ENCODE results near the gene SFT2D2.

SFT2D2 gene

GRCh38 chr1:168195199-168196135 is 30.3 kb upstream of the SFT2D2 start:
- no peak for TF ChIP-seq CTCF (IDR thresholded peaks at IDR 0.05)

GRCh38 chr1:168199056-168199455 is 26.7 kb upstream of the SFT2D2 start:
- TF ChIP-seq CTCF (IDR thresholded peaks at IDR 0.05), result no peak

GRCh38 chr1:168202941-168203654 is 22.7 kb upstream of the SFT2D2 start:
- no peak for TF ChIP-seq CTCF (IDR thresholded peaks at IDR 0.05)

- TF ChIP-seq CTCF (IDR thresholded peaks at IDR 0.05), result no peak
Measured at GRCh38 chr1:168206111-168206510, 19.7 kb upstream of the SFT2D2 start.

GRCh38 chr1:168210312-168210711 is 15.5 kb upstream of the SFT2D2 start:
- TF ChIP-seq CTCF (IDR thresholded peaks at IDR 0.05), result no peak

- no peak for TF ChIP-seq CTCF (IDR thresholded peaks at IDR 0.05)
Measured at GRCh38 chr1:168213349-168213748, 12.5 kb upstream of the SFT2D2 start.

- TF ChIP-seq CTCF (IDR thresholded peaks at IDR 0.05), result no peak
Measured at GRCh38 chr1:168216171-168216570, 9.6 kb upstream of the SFT2D2 start.

Measured in LNCAP (cell line).